ENCODE results near the gene RPL13.
"Not testable (repeated sequence)": the region's sequence is repeated elsewhere in the genome, so short reads cannot be mapped to it uniquely, and the experiment has no call there.

Gene RPL13

DNA sequence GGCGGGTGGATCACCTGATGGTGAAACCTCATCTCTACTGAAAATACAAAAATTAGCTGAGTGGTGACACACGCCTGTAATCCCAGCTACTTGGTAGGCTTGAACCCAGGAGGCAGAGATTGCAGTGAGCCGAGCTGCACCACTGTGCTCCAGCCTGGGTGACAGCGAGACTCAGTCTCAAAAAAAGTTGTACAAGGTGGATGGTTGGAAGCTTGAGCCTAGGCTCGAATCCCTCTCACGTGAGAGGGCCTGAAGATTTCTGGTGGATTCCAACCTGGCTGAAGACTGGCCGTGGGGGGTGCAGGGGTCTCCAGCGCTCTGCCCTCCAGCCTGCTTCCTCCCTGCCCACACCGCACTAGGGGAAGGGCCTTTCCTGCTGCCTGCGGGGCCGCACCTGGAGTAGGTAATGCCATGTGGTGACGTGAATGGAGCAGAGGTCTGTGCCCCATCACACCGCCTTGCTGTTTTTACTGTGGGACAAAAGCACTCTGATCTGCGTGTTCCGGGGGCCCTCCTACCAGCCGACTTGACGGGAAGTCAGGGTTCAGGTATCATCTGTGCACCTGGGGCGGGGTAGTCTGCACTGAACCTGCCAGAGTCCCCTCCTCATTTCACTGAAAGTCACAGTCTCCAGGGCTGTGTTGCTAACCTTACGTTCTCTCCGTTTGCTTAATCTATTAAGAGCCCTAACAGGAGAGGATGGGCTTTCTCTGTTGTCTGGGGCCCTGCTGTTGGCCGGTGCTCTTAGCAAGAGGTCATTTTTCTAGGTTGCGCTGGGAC, 4.2 kb downstream of the RPL13 start:
- no peak for DNase-seq

DNA sequence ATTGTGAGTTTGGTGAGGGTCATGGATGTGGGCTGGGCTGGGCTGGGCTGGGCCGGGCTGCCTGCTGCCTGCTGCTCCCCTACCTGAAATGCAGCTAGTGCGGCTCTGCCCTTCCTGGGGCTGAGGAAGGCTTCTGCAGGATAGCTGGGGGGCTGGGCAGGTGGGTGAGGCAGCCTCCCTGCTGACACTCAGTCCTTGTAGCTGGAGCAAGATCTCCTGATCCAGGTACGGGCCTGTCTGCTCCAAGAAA, 4.7 kb downstream of the RPL13 start:
- no peak for DNase-seq

DNA sequence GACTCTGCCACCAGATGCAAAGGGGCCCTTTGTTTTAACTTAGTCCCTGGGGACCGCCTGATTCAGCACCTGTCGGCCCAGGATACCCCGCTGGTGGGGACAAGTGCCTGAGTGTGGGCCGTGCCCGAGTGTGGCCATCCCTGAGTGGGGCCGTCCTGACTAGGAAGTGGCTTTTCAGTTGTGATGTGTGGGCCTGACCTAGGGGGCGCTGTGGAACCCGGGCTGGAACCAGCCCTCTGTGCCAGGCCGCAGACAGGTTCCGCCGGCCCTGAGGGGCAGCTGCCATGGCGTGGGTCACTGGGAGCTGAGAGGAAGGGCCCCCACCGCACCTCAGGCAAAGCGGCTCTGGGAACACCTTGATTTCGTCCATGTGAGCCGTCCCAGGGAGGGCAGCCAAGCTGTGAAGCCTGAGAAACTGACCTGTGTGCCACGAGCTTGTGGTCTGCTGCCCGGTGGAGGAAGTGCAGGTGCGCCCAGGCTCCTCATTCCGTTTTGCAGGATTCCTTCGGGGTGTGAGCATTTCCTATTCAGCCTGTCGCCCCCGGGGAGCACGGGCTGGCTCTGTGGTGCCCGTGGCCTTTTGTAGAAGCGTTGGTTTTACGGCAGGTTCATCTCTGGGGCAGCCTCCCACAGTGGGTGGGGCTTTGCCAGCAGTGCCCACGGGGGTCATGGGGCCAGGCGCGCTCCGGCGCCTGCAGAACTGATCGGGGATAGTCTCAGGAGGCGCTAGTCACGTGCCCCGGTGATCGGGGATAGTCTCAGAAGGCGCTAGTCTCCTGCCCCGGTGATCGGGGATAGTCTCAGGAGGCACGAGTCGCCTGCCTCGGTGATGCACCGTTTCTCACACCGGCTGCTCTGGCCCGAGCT, 5.3 kb downstream of the RPL13 start:
- DNase-seq: no peak

DNA sequence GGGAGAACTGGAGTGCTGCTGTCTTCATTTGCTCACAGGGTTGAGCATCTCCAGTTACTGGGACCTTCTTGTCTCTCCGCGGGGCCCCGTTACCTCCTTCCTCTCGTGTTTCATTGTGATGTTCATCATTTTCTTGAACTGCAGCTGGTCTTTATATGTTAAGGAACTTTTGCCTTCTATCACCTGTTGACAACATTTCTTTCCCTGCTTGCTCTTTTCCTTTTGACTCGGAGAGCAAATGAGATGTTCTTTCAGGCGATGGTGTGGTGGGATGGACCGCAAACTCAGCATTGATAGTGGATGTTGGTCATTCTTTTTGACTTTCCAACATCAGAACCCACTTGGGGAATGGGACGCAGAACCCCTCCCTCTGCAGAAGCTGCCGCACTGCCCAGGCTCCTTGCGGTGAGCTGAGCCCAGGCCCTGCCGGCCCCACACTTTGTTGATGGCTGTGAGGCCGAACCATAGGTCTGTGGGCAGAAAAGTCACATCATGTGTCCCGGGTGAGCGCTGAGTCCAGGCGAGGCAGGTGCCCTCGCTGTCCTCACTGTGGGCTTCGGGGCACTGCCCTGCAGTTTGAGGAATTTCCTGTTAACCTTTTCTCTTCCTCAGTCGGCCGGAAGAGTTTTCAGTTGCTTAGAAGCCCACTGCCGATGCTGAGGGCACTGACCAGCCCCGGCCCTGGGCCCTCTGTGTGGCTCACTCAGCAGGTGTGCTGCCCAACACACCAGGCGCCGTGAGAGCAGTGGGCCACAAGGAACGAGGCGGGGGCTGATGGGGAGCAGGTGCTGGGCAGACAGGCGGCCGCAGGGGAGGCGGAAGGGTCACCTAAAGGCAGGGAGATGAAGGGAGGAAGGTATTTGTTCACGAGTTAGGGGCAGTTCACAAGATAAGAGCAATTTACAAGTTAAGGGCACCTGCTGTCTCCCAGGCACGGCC, 7.4 kb downstream of the RPL13 start:
- DNase-seq: no peak

DNA sequence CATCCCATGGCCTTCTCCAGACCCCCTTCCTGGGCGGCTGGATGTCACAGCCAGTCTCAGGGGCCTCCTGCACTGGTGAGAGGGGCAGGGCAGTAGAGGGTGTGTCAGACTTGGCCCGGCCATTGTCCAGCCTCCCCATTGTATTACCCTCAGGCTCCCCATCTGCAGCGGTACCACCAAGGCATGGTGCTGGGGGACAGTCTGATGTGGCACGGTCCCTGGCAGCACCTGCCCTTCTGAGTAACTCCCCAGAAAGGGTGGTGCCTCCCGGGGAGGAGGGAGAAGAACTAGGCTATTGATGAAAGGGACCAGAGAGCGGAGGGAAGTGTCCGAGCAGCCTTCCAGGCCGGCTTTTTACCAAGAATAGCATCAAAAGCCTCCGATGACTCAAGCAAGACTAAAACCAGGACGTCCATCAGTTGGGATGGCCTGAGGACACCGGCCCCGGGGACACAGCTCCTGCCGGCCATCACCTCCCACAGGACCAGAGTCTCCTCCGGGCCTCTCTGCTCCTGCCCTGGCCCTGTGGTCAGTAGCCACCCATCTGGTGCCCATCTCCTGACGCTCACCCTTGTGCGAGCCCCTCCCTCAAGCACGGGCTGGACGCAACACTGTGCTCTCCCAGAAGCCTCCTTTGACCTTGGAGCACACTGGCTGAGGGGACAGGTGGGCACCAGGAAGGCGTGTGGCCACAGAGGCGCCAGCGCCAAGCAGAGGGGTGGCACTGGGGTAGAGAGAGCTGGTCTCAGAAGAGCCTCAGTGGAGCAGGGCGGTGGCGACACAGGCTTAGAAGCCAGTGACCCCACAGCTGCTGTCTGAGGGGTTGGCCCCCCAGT, 9.2 kb downstream of the RPL13 start:
- DNase-seq: no peak

DNA sequence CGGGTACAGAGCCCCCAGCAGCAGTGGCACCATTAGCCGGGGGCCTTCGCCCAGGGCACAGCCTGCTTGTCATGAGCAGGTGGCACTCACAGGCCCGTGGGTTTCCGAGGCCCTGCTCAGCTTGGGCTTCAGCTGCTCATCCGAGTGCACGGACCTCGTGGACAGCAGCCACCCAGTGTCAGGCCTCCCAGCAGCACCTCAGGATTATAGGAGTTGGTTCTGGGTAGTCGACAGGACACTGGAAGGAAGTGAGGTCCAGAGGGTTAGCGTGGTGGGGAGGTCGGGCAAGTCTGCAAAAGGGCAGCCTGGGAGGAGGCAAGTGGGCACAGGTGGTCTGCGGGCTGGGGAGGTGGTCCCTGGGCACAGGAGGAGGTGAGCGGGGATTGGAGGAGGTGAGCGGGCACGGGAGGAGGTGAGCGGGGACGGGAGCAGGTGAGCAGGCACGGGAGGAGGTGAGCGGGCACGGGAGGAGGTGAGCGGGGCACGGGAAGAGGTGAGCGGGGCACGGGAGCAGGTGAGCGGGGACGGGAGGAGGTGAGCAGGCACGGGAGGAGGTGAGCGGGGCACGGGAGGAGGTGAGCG, 10.0 kb downstream of the RPL13 start:
- no peak for DNase-seq

DNA sequence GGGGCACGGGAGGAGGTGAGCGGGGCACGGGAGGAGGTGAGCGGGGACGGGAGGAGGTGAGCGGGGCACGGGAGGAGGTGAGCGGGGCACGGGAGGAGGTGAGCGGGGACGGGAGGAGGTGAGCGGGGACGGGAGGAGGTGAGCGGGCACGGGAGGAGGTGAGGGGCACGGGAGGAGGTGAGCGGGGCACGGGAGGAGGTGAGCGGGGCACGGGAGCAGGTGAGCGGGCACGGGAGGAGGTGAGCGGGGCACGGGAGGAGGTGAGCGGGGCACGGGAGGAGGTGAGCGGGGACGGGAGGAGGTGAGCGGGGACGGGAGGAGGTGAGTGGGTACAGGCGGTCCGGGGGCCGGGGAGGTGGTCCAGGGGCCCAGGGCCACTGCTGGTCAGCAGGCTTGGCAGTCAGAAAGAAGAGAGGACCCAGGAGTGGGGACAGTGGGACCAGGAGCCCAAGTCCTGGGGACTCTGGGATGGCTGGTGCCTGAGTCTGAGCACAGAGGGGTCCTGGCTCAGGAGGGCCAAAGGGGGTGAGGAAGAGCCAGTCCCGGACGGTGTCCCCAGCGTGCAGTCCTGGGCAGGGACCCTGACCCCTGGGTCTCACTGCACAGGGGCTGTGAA, 10.6 kb downstream of the RPL13 start:
- DNase-seq: not testable (repeated sequence)

DNA sequence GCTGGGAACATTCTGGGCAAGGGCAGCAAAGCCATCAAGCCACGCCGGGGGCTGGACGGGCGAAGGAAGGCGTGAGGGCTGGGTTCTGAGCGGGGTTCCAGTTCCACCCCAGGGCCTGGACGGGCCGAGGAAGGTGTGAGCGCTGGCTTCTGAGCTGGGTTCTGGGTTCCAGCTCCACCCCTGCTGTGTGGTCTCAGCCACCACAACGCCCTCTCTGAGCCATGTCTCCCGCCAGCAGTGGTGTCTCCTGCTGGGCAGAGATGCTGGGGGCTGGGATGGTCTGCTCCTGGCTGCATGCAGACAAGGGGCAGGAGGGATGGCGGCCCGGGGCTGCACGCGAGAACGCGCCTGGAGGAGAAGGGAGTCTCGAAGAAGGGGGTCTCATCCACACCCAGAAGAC, 11.2 kb downstream of the RPL13 start:
- DNase-seq: no peak

DNA sequence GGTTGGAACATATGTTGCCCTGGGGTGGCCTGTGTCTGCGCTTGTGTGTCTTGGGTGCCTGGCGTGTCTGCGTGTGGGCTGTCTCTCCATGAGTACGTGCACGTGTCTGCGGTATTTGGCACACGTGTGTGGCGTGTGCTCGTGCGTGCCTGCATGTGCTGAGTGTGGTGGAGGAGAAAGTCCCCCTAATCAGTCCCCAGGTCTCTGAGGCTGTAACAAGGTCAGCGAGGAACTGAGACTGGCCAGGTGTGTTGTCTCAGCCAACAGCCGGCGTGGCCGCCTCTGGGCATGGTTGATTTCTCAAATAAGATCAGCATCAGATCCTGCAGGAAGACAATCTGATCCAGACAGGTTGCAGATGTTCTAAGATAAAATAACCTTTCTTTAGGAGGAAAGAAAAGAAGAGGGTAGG, 11.6 kb downstream of the RPL13 start:
- no peak for DNase-seq

DNA sequence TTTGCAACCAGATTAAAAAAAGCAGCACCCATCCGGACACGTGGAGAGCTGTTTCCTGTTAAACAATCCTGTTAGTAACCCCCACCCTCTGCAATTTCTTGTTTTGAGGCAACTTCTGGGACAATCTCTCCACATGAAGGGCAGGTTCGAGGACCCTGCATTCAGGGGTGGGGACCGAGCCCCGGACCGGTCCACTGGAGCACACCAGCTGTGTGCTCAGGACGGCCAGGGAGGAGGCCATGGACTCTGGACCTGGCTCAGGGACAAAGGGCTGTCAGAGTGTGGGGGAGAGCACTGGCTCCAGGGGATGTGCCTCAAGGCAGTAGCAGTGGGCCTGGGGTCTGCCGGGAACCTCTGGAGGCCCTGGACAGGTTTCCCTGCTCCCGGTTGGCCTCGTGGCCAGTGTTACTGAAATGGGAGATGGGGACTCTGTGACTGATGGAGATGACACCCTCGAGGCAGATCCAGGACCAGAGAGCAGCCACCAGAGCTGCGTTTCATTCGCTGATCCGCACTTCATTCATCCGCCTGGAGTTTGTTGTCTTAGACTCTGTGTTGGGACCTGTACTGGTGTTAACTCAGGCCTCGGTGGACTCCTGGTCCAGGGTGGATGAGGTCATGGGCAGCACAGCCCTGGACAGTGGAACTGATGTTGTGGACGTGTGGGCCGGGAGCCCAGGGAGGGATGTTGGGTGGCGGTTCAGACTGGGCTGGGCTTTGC, 12.2 kb downstream of the RPL13 start:
- DNase-seq: no peak

DNA sequence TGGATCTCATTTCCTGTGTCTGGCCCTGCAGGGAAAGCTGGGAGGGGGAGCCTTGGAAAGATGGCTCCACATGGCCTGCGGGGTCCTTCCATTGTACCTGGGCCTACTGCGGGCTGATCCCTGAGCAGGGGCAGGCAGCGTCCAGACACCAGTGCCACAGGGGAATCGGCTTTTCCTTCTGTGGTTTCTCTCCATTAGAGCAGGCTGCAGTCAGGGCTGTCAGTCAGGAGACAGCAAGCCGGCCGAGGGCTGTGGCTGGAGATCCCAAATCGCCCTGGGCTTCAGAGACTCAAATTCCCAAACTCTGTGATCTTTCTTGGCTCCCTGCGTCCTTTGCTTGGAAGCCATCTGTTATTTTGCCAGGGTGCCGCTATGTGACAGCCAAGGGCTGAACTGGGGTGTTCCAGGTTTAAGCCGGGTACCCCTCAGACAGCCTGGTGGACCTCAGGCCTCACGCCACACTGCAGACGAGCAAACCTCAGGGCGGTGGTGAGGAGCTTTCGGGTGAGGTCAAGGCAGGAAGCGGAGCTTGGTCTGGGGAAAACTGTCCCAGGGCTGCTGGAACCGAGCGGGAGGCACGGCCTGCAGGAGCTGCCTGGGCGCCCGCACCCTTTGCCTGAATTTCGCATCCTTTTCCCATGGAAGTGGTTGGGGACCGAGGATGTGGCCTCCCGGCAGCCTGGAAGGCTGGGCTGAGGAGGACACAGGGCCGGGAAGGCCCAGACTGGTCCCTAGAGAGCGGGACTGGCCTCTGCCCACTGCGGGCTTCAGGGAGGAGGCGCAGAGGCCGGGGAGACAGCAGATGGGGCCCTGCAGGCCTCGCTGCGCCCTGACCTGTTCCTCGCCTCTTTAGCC, 13.6 kb downstream of the RPL13 start:
- no peak for DNase-seq

DNA sequence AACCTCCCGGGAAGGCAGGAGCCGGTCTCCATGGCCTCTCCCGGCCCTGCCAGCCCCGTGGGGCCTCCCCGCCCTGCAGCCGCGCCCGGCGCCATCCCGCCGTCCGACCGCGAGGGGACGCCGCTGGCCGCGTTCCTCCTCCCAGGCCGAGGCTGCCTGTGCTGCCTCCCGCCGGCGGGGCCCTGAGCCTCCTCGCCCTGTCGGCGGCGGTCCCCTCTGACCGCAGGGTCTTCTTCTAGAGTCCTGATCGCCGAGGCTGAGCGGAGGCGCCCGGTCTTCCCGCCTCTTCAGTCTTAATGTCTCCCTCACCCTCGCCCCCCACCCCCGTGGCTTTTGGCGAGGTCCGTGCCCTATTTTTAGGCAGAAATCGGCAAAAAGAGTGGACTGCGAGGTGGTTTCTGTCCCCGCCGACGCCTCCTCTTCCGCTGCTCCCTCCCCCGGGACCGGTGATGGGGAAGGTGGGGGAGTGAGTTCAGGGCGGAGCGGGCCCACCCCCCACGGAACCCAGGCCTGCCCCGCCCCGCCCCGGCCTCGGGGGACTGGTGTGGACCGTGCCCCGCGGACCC, 14.3 kb downstream of the RPL13 start:
- DNase-seq: no peak

DNA sequence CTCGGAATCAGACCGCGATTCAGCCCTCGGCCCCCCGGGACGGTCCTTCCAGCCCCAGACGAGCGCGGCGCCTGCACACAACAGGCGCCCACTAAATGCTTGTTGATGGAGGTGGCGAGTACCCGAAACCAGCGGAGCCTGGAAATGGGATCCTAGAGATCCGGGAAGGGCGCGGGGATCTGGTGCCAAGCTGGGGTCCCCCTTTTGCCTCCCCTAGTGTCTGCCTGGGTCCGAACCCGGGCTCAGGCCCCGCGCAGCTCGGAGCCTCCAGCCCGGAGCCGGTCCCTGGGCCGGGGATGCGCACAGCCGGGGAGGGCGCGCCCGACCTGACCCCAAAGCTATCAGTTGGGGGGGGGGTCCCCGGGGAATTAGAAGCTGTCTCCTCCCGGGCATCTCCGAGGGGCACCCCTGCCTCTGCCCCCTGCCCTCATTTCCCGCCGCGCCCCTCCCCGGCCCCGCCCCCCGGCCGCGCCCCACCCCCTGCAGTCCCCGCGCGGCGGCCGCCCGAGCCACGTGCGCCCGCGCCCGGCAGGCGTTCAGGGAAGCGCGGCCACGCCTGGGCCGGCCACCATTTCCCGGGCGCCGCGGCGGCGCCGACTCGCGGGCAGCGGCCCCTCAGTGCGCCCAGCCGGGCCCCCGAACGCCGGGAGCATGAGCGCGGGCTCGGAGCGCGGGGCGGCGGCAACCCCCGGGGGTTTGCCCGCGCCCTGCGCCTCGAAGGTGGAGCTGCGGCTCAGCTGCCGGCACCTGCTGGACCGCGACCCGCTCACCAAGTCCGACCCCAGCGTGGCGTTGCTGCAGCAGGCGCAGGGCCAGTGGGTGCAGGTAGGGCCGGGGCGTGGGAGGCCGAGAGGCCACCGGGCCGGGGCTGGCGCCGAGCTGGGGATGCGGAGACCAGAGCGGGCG, 15.0 kb downstream of the RPL13 start, which contains the start of gene CPNE7:
Gene CPNE7 (plus strand): TSS at position 512 of the 906 bp plus-strand sequence. CDS start 140 bp downstream, at position 652.
- no peak for DNase-seq

DNA sequence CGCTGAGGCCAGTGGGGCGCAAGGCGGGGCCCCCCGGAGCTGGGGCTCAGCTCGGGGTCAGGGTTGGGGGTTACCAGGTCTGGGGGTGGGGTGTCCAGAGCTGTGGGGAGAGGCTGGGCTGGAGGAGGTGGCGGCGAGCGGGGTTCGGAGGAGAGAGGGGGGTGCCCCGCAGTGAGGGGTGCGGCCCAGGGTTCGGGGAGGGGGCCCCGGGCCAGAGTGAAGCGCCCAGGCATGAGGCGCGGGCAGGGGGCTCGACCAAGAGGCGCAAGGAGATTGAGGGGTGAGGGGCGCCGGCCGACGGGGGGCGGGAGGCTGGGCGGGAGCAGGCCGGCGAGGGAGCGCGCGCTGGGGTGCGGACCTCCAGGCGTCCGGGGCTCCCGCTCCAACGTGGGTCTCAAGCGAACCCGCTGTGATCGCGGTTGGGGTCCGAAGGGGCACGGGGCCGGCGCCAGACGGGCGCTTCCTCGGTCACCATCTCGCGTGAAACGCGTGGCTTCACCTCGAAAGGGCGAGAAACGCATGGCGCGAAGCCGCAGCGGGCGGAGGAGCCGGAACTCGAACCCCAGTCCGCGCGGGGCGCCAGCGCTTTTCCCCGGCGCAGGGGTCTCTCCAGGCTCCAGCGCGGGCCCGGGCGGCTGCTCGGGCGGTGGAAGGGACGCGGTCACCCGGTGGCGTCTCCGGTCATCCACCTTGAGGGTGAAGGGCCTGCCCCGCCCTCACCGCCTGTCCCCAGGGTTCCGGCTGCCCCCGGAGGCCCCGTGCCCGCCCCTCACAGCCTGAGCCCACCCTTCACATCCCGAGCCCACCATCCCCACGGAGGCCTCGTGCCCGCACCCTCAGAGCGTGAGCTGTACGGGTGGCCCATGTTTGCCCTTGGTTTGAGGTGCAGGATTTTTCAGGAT, 15.9 kb downstream of the RPL13 start:
- no peak for DNase-seq

DNA sequence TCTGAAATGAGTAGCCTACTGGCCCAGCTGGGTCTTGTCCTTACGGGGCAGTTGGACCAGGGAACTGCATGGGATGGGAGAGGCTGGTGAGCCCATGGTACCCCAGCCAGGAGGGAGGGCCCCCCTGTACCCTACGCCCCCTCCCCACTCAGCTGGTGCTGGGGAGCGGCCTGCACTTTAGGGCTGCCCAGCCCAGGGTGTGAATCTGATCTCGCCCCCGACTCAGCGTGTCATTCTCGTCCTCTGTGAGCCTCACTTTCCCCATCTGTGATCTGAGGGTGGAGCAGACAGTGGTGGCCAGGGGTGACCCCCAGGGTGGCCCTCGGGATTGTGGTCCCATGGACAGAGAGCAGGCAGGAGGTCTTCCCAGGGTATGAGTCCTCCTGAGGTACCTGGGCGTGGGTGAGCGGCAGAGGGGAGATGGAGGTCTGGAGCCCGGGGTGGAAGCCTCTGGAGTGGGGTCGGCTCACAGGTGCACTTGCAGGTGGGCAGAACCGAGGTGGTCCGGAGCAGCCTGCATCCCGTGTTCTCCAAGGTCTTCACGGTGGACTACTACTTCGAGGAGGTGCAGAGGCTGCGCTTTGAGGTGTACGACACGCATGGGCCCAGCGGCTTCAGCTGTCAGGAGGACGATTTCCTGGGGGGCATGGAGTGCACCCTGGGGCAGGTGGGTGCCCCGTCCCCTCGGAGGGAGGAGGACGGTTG, 16.7 kb downstream of the RPL13 start:
- DNase-seq: no peak

DNA sequence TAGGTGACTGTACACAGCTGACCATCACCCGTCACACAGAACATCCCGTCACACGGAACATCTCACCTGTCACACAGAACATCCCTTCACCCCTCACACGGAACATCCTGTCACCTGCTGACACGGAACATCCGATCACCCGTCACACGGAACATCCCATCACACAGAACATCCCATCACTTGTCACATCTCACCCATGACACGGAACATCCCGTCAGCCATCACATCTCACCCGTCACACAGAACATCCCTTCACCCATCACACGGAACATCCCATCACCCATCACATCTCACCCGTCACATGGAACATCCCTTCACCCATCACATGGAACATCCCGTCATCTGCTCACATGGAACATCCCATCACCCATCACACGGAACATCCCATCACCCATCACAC, 18.9 kb downstream of the RPL13 start:
- no peak for DNase-seq
